NT2/D1 (cell line): Measurements from ENCODE around the gene CD69.

Experiments used
- YY1 ChIP-seq: IDR thresholded peaks from 2 replicates; pipeline ENCODE4 v1.6.1; 2011; ENCODE audit not compliant: insufficient read length, insufficient read depth
- ZNF274 ChIP-seq: IDR thresholded peaks from 2 replicates; pipeline ENCODE4 v1.6.1; 2011; ENCODE audit warnings: mild to moderate bottlenecking, low read depth, low read length

DNA sequence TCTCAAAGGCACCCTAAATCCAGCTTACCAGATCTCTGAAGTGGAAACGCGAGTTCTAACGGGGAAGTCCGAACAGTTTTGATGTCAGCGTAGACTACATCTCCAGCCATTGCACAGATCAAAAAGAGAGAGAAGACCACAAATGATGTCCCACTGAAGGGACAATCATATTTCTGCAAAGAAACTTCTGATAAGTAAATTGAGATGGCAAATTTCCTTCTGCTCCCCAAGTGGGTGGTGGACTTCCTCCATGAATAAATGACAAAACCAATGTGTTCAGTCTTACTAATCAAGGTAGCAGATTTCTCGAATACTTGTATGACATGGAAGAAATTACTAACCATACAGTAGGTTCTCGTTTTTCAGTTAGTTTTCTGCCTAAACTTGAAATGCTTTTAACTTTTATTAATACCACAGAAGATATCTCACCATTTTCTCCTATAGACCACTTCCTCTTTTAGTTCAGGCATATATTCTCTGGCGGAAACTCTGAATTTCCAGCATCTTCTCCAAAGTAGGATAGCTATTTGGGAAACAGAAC lies 27.7 kb downstream of the CD69 start, which contains the start of gene CLECL1:
- TF ChIP-seq ZNF274 (no peak), YY1 (no peak)
